Measurements from ENCODE around the gene FAM124B.

Gene FAM124B

GRCh38 chr2:224335991-224336390 is 65.9 kb downstream of the FAM124B start:
- DNase-seq (ENCODE audit: low read depth in 2 of 2): no peak

DNA sequence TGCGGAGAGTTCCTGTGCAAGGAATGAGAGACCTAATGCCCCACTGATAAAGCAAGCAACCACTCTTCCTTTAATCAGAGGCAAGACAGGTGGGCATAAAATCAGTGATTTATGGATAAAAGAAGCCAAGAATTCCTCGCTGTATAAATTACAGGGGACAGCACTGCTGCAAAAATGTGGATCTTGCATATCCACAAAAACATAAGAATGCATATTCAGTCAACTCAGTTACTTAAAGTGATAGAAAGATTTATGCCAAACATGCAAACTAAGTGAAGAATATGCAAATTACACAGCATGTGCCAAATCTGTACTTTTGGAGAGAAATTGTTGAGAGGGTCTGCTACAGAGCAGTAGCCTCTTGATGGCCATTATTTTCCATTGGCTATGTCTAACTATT is 67.2 kb downstream of the FAM124B start:
- no peak for DNase-seq (ENCODE audit: low read depth in 2 of 2)

- DNase-seq (ENCODE audit: low read depth in 2 of 2): no peak
Measured at GRCh38 chr2:224333726-224334482, 68.0 kb downstream of the FAM124B start.

- DNase-seq (ENCODE audit: low read depth in 2 of 2): no peak
Measured at GRCh38 chr2:224331698-224332097, 70.2 kb downstream of the FAM124B start.

DNA sequence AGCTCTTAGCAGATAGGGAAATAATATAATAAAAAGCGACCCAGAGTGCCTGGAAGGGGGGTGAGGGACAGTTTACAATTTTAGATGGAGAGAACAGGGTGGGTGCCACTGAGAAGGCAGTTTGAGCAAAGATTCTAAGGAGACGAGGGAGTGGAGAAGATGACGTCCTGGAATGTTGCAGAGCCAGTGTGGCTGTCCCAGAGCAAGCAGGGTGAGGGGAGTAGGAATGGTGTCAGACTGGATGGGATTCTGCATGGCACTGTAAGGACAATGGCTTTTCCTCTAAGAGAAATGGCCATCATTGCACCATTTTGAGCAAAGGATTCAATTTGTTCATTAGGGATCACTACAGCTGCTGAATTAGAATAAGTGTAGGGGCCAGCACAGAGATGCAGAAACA is 73.1 kb downstream of the FAM124B start:
- no peak for DNase-seq (ENCODE audit: low read depth in 2 of 2)

Measured in stimulated activated CD8-positive, alpha-beta memory T cell treated with anti-CD3 and anti-CD28 coated beads, Interleukin-15, amount 100 ng/mL, for 4 hours (primary cell).